GM23338 (cell line): ENCODE data around the gene CWH43.

ENCODE experiments used
- EZH2phosphoT487 ChIP-seq: fragments of 200-600 bp; sonication (generic); IDR thresholded peaks from one replicate; pipeline ENCODE4 v1.8.1; 2018; ENCODE audit warnings: antibody characterized with exemption; ENCODE audit not compliant: unreplicated experiment
- ZNF114 ChIP-seq: fragments of 250-450 bp; sonication (Bioruptor Pico); IDR thresholded peaks from 2 replicates; pipeline ENCODE4 v1.5.0; 2020; ENCODE audit warnings: mild to moderate bottlenecking, moderate library complexity
- TF ChIP-seq, protein P1 (sequence below), 2 experiments: fragments of 200-600 bp in 1 of 2; sonication (generic) in 1 of 2; conservative IDR thresholded peaks; 2 replicates each; pipeline versions ENCODE4 v1.5.1 to v1.6.1; 2016 to 2017; ENCODE audit warnings: antibody characterized with exemption in 2 of 2, low read depth in 2 of 2, mild to moderate bottlenecking in 2 of 2, moderate library complexity in 1 of 2
- TF ChIP-seq, protein P2 (sequence below): IDR thresholded peaks from one replicate; pipeline ENCODE4 v1.6.1; 2018; ENCODE audit warnings: antibody characterized with exemption; ENCODE audit not compliant: unreplicated experiment

DNA sequence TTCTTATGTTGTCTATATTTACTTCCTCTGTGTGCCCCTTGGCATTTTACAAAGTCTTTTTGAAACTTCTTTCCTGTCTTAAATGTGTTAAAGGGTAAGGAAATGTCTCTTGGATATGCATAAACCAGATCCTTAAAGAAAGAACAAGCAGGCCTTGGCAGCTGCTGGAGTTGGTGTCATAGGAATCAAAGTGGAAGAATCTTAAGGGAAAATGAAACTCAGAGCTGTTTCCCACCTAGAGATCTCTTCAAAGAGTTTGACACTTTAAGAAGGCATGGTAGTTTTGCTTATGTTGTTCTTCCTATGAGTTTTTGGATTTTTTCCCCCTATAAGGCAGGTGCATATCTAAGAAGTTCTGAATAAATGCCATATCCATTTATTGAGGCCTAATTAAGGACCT is 37.0 kb upstream of the CWH43 start:
- TF ChIP-seq, protein P1, sequence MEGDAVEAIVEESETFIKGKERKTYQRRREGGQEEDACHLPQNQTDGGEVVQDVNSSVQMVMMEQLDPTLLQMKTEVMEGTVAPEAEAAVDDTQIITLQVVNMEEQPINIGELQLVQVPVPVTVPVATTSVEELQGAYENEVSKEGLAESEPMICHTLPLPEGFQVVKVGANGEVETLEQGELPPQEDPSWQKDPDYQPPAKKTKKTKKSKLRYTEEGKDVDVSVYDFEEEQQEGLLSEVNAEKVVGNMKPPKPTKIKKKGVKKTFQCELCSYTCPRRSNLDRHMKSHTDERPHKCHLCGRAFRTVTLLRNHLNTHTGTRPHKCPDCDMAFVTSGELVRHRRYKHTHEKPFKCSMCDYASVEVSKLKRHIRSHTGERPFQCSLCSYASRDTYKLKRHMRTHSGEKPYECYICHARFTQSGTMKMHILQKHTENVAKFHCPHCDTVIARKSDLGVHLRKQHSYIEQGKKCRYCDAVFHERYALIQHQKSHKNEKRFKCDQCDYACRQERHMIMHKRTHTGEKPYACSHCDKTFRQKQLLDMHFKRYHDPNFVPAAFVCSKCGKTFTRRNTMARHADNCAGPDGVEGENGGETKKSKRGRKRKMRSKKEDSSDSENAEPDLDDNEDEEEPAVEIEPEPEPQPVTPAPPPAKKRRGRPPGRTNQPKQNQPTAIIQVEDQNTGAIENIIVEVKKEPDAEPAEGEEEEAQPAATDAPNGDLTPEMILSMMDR (conservative IDR thresholded peaks at IDR 0.05; ENCODE audit: low read depth in 2 of 2): no peak
- TF ChIP-seq, protein P2, sequence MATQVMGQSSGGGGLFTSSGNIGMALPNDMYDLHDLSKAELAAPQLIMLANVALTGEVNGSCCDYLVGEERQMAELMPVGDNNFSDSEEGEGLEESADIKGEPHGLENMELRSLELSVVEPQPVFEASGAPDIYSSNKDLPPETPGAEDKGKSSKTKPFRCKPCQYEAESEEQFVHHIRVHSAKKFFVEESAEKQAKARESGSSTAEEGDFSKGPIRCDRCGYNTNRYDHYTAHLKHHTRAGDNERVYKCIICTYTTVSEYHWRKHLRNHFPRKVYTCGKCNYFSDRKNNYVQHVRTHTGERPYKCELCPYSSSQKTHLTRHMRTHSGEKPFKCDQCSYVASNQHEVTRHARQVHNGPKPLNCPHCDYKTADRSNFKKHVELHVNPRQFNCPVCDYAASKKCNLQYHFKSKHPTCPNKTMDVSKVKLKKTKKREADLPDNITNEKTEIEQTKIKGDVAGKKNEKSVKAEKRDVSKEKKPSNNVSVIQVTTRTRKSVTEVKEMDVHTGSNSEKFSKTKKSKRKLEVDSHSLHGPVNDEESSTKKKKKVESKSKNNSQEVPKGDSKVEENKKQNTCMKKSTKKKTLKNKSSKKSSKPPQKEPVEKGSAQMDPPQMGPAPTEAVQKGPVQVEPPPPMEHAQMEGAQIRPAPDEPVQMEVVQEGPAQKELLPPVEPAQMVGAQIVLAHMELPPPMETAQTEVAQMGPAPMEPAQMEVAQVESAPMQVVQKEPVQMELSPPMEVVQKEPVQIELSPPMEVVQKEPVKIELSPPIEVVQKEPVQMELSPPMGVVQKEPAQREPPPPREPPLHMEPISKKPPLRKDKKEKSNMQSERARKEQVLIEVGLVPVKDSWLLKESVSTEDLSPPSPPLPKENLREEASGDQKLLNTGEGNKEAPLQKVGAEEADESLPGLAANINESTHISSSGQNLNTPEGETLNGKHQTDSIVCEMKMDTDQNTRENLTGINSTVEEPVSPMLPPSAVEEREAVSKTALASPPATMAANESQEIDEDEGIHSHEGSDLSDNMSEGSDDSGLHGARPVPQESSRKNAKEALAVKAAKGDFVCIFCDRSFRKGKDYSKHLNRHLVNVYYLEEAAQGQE: no peak
- no peak for TF ChIP-seq EZH2phosphoT487
- no peak for TF ChIP-seq ZNF114 (CRISPR knock-in tag)
